SIG-M5 treated with dmso at 0.1 percent for 504 hours (cell line): ENCODE data around the gene TMEM79.

Experiments
- DNase-seq: peaks from one replicate; lab custom pipeline; 2025; ENCODE audit not compliant: unreplicated experiment; lab: John Stamatoyannopoulos, UW

TMEM79 gene, protein sequence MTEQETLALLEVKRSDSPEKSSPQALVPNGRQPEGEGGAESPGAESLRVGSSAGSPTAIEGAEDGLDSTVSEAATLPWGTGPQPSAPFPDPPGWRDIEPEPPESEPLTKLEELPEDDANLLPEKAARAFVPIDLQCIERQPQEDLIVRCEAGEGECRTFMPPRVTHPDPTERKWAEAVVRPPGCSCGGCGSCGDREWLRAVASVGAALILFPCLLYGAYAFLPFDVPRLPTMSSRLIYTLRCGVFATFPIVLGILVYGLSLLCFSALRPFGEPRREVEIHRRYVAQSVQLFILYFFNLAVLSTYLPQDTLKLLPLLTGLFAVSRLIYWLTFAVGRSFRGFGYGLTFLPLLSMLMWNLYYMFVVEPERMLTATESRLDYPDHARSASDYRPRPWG

DNA sequence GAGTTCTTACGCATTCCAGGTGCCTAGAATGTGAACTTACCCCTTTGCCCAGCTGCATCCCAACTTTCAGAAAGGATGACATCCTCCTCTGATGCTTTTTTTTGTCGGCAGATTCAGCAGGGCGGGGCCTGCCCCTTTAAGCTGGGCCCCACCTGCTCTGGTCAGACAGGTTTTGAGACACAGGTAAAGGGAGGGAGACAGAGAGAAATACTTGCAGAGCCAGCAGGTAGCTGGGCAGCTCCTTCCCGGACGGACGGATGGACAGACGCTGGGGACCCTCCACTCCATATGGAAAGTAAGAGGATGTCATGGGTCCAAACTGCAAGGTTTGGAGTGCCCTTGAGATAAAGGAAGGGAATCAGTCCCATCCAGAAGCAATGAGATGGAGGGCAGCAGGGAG lies at the start of gene TMEM79:
TMEM79 (plus strand) TSS at position 214 of the 400 bp plus-strand sequence. CDS start 902 bp downstream, outside the sequence.
- no peak for DNase-seq

DNA sequence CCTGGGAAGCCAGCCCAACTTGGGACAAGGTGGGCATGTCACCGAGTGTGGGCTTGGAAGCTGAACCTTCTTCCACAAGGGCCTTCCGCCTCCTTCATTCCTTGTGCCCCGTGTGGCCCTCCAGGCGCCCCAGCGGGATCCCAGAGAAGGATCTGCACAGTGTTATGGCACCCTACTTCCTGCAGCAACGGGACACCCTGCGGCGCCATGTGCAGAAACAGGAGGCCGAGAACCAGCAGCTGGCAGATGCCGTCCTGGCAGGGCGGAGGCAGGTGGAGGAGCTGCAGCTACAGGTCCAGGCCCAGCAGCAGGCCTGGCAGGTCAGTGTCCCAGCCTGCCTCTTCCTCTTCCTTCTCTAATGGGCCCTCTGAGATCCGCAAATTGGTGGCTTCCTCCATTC lies 48.0 kb upstream of the TMEM79 start:
- no peak for DNase-seq

DNA sequence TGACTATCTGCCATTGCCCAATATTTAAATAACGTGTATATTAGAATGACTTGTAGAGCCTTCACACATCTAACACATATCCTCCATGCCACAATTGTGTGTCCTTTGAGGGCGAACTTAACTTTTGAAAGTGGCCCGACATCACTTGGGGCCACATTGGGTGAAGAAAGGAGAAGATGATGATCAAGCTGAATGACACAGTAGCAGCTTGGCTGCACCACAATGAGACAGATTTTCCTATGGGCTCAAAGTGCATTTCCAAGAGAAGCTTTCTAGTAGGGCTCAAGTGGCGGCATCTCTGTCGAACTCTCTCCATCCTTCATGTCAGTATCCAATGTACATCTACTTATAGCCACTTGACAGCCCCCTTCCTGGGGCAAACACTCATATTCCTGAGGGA lies 45.9 kb upstream of the TMEM79 start:
- DNase-seq = no peak

DNA sequence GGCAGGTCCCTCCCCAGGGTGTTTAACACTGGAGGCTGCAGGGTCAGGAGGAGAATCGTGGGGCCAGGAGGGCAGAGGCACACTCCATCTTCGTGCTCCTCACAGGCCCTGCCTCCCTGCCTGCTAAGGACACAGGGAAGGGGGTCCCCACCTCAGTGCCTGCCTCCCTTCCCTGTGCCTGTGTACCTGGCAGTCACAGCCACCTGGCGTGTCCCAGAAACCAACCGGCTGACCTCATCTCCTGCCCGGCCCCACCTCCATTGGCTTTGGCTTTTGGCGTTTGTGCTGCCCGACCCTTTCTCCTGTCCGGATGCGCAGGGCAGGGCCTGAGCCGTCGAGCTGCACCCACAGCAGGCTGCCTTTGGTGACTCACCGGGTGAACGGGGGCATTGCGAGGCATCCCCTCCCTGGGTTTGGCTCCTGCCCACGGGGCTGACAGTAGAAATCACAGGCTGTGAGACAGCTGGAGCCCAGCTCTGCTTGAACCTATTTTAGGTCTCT lies 42.8 kb upstream of the TMEM79 start:
- DNase-seq = no peak

DNA sequence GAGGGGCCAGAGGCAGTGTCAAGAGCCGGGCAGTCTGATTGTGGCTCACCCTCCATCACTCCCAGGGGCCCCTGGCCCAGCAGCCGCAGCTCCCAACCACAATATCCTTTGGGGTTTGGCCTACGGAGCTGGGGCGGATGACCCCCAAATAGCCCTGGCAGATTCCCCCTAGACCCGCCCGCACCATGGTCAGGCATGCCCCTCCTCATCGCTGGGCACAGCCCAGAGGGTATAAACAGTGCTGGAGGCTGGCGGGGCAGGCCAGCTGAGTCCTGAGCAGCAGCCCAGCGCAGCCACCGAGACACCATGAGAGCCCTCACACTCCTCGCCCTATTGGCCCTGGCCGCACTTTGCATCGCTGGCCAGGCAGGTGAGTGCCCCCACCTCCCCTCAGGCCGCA lies 42.2 kb upstream of the TMEM79 start, which contains the start of gene BGLAP:
BGLAP (plus strand) TSS at position 259 of the 400 bp plus-strand sequence; CDS start at position 307, 48 bp downstream.
- DNase-seq = no peak

DNA sequence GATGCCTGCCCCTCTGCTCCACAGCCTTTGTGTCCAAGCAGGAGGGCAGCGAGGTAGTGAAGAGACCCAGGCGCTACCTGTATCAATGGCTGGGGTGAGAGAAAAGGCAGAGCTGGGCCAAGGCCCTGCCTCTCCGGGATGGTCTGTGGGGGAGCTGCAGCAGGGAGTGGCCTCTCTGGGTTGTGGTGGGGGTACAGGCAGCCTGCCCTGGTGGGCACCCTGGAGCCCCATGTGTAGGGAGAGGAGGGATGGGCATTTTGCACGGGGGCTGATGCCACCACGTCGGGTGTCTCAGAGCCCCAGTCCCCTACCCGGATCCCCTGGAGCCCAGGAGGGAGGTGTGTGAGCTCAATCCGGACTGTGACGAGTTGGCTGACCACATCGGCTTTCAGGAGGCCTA lies 41.4 kb upstream of the TMEM79 start:
- no peak for DNase-seq

DNA sequence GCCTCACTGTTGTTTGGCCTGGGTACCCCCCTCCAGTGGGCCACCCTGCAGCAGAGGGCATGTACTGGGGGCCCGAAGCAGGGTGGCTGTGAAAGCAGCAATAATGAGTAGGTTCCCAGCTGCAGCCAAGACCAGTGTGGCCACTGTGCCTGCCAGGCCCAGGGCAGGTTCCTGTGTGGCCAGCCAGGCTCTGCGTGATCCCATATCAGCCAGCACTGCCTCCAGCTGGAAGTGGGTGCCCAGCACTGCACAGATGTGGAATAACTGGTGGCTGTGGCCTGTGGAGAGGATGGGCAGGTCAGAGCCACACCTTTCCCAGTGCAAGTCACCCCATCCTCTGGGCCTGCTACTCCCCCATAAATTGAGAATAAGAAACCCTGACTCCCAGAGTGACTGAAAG lies 40.0 kb upstream of the TMEM79 start:
- DNase-seq = no peak

DNA sequence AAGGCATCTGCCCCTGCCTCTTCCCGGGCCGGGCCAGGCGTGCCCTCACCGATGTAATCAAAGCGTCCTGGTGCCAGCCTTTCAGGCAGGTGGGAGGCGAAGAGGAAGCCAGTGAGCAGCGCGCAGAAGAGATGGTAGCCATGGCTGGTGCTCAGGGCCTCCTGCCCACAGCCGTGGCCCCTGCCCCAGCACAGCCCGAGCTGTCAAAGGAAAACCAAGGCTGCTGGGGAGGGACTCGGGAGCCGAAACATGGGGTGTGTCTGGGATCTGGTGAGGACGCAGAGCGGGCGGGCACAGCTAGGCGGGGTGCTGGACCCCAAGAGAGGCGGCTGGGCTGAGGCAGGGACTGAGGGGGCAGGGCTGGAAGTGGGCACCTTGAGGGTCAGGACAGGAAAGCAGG lies 39.4 kb upstream of the TMEM79 start:
- no peak for DNase-seq

DNA sequence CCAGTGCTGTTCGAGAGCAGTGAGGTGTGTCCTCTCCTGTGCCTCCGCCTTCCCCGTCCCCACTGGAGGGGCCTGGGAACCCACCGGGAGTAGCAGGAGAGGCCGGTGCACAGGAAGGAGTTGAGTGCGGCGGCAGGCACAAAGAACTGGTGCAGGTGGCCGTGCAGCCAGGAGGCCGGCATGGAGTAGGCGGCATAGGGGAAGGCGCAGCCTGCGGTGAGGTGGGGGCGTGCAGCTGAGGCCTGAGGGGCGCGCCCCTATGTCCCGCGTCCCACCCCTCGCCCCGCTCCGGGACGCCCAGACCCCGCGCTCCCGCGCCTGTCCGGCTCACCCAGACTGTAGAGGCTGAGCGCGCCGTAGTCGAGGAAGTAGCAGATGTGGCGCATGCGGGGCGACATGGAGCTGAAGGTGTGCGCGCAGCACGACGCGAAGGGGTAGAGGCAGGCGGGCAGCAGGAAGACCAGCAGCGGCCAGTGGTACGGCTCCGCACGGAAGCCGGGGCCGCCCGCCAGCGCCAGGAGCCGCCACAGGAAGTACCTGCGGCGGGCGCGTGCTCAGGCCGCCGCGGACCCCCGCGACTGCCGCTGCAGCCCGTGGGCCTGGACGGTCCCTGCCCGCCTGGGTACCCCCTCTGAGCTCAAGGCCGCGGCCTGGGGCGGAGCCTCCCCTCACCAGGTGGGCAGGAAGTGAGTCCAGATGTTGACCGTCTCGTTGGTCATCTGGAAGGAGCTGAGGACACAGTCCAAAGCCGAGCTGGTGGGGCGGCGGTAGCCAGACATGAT lies 38.5 kb upstream of the TMEM79 start:
- no peak for DNase-seq

DNA sequence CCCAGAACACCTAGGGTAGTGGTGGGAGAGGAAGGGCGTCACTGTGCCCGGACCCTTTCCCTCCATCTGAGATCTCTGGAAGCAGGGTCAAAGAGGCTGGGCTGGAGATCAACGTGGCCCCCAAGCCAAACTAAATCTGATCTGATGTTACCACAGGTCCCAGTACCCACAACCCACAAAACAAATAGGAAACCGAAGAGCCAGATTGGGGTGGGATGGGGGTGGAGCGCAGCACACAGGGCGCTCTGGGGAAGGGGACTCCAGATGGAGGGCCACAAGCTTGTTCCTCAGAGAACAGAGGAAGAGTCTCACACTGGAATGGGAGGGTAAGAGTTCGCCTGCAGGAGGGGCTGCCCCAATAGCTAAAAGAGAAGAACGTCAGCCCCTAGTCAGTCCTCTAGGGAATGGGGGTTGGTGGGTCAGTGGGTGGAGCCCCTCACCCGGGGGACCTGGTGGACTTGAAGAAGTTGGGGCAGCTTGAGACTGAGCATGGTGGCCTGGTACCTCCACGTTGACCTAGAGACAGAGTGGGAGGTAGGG lies 37.8 kb upstream of the TMEM79 start:
- DNase-seq = no peak

DNA sequence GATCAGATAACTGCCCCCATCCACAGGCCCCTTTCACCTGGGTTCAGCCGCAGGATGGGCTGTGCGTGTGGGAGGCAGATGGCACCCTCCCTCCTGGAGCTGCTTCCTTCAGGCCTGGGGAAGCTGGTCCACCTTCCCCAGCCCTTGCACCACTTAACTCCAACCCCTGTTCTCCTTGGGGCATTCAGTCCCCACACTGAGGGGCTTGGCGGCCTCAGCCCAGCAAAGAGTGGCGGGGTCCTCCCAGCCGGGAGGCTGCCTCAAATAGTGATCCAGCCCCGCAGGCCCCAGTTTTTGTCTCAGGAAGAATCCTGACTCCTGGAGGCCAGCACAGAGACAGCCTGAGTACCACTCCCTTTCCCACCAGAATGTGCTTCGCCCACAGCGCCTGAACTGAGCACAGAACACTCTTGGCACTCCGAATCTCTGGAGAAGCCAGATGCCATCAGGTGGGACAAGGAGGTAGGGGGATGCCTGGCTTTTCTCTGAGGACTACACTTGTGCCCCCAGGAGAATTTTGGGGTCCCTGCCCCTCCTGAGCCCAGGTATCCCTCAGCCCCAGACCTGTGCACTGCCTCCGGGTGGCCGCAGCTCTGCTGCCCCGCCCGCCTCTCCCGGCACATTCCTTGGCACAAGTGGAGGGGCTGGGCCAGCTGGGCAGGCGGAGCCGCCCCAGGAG lies 37.2 kb upstream of the TMEM79 start:
- DNase-seq = no peak

DNA sequence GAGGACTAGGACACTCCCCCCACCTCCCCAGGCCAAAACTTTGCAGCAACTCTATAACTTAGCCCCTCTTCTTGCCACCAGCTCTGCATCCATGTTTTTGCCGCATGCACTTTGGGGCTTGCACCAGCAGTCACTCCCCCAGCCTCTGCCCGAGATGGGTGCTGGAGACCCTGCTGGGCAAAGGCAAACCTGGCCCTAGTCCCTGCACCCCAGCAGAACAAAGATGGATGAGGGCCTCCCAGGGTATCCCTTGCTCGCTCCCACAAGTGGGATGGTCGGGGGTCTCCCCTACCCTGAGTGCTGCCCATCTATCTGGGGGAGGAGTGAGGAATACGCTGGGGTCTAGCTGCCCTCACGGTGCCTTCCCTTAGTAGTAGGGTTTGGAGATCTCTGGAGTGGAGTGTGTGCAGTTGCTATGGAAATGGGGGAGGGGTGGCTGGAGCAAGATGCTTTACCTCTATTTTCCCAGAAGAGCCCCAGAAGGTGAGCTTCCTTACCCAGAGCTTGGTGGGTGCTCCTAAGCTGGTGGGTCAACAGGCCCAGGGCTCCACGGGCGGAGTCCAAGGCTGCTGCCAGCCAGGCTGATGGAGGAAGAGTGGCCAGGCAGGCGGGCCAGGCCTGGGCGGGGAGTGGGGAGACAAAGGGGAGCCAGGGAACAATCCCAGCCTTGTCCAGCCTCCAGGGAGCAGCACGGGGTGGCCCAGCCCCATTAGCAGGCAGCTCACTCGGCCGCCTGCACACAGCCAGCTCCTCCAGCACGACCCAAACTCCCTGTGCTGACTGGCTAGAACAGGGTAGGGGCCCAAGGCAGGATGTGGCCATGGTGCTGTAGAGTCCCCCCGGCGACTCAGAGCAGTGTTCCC lies 36.4 kb upstream of the TMEM79 start, which contains the start of gene PAQR6:
PAQR6 (minus strand) TSS at position 597 of the 863 bp plus-strand sequence. CDS start 1,325 bp downstream, outside the sequence.
- DNase-seq = no peak

DNA sequence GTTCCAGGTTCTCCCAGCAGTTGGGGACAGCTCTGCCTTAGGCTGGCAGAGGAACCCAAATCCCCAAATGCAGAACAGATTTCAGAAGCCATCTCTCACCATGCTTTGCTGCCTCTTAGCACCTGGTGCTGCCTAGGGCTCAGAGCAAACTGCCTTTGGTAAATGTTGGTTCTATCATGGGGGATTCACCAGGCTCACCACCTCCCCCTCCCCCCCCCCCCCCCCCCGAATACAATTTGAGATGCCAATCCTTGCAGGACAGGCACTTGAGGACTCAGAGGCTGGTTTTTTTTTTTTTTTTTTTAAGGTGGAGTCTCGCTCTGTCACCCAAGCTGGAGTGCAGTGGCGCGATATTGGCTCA lies 35.8 kb upstream of the TMEM79 start:
- DNase-seq = no peak

DNA sequence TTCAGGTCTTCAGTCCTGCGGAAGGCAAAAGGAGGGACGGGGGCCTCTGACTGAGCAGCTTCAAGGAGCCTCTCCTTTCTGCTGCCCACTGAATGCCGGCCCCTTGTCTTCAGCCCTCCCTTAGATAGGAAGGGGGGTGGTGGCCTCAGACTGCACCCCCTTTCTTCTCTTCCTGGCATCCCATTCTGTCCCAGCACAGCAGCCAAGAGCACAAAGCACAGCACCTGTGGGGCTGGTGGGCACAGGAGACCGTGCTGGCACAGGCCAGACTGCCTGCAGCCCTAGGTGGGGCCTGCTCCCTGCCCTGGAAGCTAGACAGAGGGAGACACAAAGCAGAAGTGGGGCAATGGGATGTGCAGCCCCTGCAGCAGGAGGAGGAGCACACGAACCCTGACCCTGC lies 34.5 kb upstream of the TMEM79 start:
- DNase-seq = no peak

DNA sequence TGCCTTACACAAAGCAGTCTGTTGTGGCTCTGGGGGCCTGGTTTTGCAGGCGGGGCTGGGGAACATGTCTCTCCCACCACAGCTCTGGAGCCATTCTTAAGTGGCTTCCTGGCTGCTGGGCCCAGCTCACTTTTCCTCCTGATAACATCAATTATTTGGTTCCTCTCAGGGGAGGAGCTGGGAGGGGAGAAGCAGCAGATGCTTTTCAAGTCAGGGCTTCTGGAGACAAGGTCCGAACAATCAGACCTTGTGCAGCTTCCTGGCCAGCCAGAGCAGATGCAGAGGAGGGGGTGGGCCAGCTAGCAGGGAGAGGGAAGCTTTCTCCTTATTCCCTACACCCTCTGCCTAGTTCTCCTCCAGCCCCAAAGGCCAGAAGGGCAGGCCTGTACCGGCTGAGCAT lies 32.6 kb upstream of the TMEM79 start:
- no peak for DNase-seq

DNA sequence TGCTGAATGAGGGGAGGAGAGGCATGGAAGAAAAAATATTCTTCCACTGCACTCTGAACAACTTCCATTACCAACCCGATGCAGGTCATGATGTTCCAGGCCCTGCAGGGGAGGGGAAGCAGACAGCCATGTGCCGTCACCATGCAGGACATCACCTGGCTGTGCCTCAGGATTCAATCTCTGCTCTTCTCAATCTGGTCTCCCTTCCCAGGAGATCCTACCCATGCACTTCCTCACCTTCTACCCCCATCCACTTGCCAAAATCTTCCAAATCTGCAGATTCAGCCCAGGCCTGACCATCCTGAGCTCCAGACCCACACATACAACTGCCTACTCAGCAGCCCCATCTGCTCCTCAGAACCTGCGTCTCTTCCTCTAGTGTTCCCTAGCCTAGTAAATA lies 30.5 kb upstream of the TMEM79 start:
- DNase-seq = no peak

DNA sequence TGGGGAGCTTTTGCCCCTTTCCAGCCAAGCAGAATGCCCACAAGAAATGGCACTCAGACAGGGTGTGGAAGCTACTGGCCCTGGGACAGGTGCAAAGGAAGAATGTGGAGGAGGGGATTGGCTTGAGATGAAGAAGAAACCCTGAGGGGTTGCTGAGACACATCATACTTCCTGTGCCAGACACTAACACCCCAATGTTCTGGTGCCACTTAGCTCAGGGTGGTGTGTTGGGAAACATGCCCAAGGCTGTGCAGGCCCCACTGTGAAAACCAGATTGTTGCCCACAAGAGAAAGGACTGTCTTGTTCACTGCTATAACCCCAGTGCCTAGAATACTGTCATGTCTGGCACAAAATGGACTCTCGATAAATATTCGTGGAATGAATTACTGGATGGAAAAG lies 26.4 kb upstream of the TMEM79 start:
- no peak for DNase-seq

DNA sequence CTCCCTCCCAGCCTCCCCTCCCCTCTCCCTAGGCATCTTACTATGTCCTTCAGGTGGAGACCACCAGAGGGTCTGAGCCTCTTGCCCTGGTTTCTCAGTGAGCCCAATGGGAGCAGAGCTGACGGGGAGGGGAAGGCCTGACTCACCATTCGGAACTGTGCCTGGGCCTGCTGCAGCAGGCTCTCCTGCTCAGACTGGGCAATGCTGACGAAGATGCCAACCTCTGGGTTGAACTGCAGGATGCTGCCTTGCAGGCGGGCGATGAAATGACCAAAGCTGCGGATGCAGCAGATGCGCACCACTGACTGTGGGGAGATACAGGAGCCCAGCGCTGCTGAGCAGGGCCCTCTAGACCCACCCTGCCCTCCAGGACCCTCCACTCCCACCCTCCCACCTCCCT lies 25.3 kb upstream of the TMEM79 start:
- no peak for DNase-seq

DNA sequence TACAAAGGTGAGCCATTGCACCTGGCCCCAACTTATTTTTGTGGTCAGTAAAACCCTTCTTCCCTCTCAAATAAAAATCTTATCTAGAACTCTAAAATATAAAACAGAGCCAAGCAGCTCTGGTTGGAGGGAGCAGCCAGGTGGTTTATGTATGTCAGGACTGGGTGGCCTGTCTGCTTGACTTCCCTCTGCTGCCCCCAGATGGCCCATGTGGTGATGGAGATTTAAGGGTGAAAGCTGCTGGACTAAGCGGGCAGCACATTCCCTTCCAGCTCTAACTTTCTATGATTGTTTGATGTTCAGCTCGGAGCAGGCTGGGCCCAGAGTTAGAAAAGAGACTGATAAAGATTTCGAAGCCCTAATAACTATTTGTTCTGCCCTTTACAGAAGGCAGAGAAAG lies 24.3 kb upstream of the TMEM79 start:
- DNase-seq = no peak

DNA sequence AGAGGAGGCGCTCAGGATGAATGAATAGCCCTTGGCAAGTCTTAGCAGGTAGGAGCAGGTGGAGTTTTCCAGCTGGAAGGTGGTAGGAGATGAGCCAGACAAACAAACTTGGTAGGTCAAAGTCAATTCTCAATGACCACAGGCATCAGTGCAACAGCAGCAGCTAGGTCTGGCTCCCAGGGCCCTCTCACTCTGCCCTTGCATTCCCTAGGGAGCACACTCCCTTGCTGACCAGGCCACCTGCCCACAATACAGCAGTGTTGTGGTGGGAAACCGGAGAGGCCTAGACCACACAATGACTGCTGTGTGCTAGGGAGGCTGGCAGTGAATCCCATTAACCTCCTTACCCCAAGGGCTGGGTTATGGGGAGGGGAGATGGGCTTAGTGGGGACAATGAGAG lies 23.2 kb upstream of the TMEM79 start:
- DNase-seq = no peak
